IPS DF 6.9 (cell line): ENCODE results near the gene ASAP3.
A peak's percentile ranks its signal among the peaks of the same experiment; 100 is the strongest.
"Not testable (repeated sequence)": the region's sequence is repeated elsewhere in the genome, so short reads cannot be mapped to it uniquely, and the experiment has no call there.

Experiments used
- DNase-seq: peaks from one replicate; pipeline ENCODE4 v3.0.0-alpha.2; 2013; ENCODE audit warnings: low read depth, low spot score
- H3K27ac ChIP-seq: one replicate; pipeline ENCODE4 v1.5.1; 2013; ENCODE audit warnings: low read length, control low read depth
- H3K27me3 ChIP-seq: 2 replicates; pipeline ENCODE4 v1.6.1; 2013; ENCODE audit warnings: mild to moderate bottlenecking, low read length; ENCODE audit not compliant: control insufficient read depth, insufficient read depth
- H3K36me3 ChIP-seq: 2 replicates; pipeline ENCODE4 v1.6.1; 2013; ENCODE audit warnings: low read length; ENCODE audit not compliant: control insufficient read depth, insufficient read depth
- H3K4me1 ChIP-seq: 2 replicates; pipeline ENCODE4 v1.6.1; 2013; ENCODE audit warnings: low read length; ENCODE audit not compliant: control insufficient read depth, insufficient read depth
- H3K4me3 ChIP-seq: 2 replicates; pipeline ENCODE4 v1.5.1; 2013; ENCODE audit warnings: mild to moderate bottlenecking, low read length
- H3K9me3 ChIP-seq: 2 replicates; pipeline ENCODE4 v1.6.1; 2013; ENCODE audit warnings: low read length, inconsistent platforms; ENCODE audit not compliant: control insufficient read depth, insufficient read depth
- WGBS: extraction: QIAGEN DNeasy Blood & Tissue Kit; methylation state at CpG from one replicate; pipeline ENCODE4 v1.1.7; 2013; ENCODE audit warnings: mixed read lengths, missing lambda C conversion rate; ENCODE audit not compliant: insufficient read length, insufficient coverage; 5-methylcytosine and 5-hydroxymethylcytosine counted together

The ASAP3 gene

DNA sequence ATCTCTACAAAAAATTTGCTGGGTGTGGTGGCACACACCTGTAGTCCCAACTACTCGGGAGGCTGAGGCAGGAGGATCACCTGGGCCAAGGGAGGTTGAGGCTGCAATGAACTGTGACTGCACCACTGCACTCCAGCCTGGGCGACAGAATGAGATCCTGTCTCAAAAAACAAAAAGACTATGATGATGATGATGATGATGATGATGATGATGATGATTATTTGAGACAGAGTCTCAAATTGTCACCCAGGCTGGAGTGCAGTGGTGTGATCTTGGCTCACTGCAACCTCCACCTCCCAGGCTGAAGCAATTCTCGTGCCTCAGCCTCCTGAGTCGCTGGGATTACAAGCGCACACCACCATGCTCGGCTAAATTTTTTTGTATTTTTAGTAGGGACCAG lies 8.8 kb upstream of the ASAP3 start:
- H3K27ac ChIP-seq, DNase-seq: not testable (repeated sequence)

GRCh38 chr1:23492132-23492720 lies 8.2 kb upstream of the ASAP3 start:
- no peaks in the 10 kb centered on the region for H3K27me3 ChIP-seq
- H3K27ac ChIP-seq, result no peak overlapping the region
- no peaks in the 10 kb centered on the region for H3K9me3 ChIP-seq
- no peak for DNase-seq
- H3K4me1 ChIP-seq, result no peaks in the 10 kb centered on the region
- H3K4me3 ChIP-seq, result no peak overlapping the region
- WGBS, result no CpG with 5 or more reads among the region's 3 CpGs
- H3K36me3 ChIP-seq, result no peaks in the 10 kb centered on the region

More for the DNA sequence above, 8.8 kb upstream of the ASAP3 start:
- not testable (repeated sequence) for H3K36me3 ChIP-seq, H3K27me3 ChIP-seq, H3K4me3 ChIP-seq, H3K9me3 ChIP-seq, H3K4me1 ChIP-seq
- no CpG with 5 or more reads among the region's 6 CpGs for WGBS

DNA sequence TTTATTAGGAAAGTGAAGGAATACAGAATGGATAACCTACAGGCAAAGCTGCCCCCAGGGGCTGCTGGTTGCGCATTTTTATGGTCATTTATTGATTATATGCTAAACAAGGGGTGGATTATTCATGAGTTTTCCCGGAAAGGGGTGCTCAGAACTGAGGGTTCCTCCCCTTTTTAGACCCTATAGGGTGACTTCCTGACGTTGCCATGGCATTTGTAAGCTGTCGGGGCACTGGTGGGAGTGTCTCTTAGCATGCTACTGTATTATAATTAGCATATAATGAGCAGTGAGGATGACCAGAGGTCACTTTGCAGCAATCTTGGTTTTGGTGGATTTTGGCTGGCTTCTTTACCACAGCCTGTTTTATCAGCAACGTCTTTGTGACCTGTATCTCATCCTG lies 5.9 kb upstream of the ASAP3 start:
- H3K27me3 ChIP-seq, result no peaks in the 10 kb centered on the region
- peaks cover under 1% of the 10 kb centered on the region for H3K4me1 ChIP-seq
- no peaks in the 10 kb centered on the region for H3K9me3 ChIP-seq
- no peak overlapping the region for H3K4me3 ChIP-seq
- H3K27ac ChIP-seq, result no peak overlapping the region
- no peak for DNase-seq
- no CpG with 5 or more reads among the region's 5 CpGs for WGBS
- no peaks in the 10 kb centered on the region for H3K36me3 ChIP-seq

DNA sequence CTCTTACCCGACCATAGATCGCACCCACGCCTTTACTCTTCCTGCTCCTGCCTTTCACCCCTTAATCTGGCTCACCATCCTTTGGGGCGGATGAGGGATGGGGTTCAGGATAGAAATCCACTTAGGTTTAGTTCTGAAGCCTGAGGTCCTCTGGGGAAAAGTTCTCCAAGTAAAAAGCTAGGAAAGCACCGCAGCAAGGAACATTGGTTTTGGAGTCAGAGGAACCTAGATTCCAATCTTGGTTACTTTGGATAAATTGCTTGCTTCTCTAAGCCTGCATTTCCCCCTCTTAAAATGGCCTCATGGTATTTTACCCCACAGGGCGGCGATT lies 988 bp upstream of the ASAP3 start:
- no CpG with 5 or more reads among the region's 7 CpGs for WGBS
- DNase-seq, result no peak
- H3K27me3 ChIP-seq, result no peaks in the 10 kb centered on the region
- H3K36me3 ChIP-seq, result no peaks in the 10 kb centered on the region
- peak overlapping the region; percentile 68; the same call in 1 of the 2 replicates for H3K4me3 ChIP-seq
- no peak overlapping the region for H3K27ac ChIP-seq
- H3K9me3 ChIP-seq, result no peaks in the 10 kb centered on the region
- peaks cover 5% of the 10 kb centered on the region for H3K4me1 ChIP-seq

GRCh38 chr1:23484253-23485001 lies 448 bp upstream of the ASAP3 start:
- no peaks in the 10 kb centered on the region for H3K27me3 ChIP-seq
- H3K27ac ChIP-seq, result no peak overlapping the region

GRCh38 chr1:23481904-23482303 lies 2.1 kb downstream of the ASAP3 start:
- Histone ChIP-seq H3K4me3 (no peak overlapping the region), H3K9me3 (no peaks in the 10 kb centered on the region), H3K27me3 (no peaks in the 10 kb centered on the region), H3K4me1 (peaks cover 5% of the 10 kb centered on the region), H3K36me3 (no peaks in the 10 kb centered on the region), H3K27ac (no peak overlapping the region)
- WGBS, result no CpG with 5 or more reads among the region's 6 CpGs
- no peak for DNase-seq

More at GRCh38 chr1:23484253-23485001, 448 bp upstream of the ASAP3 start:
- peak overlapping the region; percentile 68; the same call in 1 of the 2 replicates for H3K4me3 ChIP-seq
- no CpG with 5 or more reads among the region's 54 CpGs for WGBS
- peaks cover 5% of the 10 kb centered on the region for H3K4me1 ChIP-seq
- DNase-seq, result peak; percentile 74
- H3K9me3 ChIP-seq, result no peaks in the 10 kb centered on the region
- no peaks in the 10 kb centered on the region for H3K36me3 ChIP-seq

GRCh38 chr1:23481026-23481597 lies 2.9 kb downstream of the ASAP3 start:
- Histone ChIP-seq H3K36me3 (no peaks in the 10 kb centered on the region), H3K27me3 (no peaks in the 10 kb centered on the region), H3K4me3 (no peak overlapping the region), H3K4me1 (peaks cover 5% of the 10 kb centered on the region), H3K9me3 (no peaks in the 10 kb centered on the region), H3K27ac (no peak overlapping the region)
- DNase-seq, result no peak
- no CpG with 5 or more reads among the region's 7 CpGs for whole genome bisulfite sequencing

GRCh38 chr1:23480187-23481025 lies 3.6 kb downstream of the ASAP3 start:
- Histone ChIP-seq H3K4me1 (peaks cover 5% of the 10 kb centered on the region), H3K9me3 (no peaks in the 10 kb centered on the region), H3K4me3 (no peak overlapping the region), H3K27ac (no peak overlapping the region), H3K36me3 (no peaks in the 10 kb centered on the region), H3K27me3 (no peaks in the 10 kb centered on the region)
- WGBS, result no CpG with 5 or more reads among the region's 4 CpGs
- DNase-seq, result no peak

GRCh38 chr1:23479666-23479941 lies 4.4 kb downstream of the ASAP3 start:
- WGBS, result no CpG with 5 or more reads among the region's 2 CpGs
- no peaks in the 10 kb centered on the region for H3K9me3 ChIP-seq
- H3K27ac ChIP-seq, result no peak overlapping the region
- H3K4me1 ChIP-seq, result peaks cover 3% of the 10 kb centered on the region; the same call in 1 of the 2 replicates
- H3K27me3 ChIP-seq, result no peaks in the 10 kb centered on the region
- no peaks in the 10 kb centered on the region for H3K36me3 ChIP-seq
- no peak overlapping the region for H3K4me3 ChIP-seq
- DNase-seq, result no peak

- Histone ChIP-seq H3K36me3 (no peaks in the 10 kb centered on the region), H3K27ac (no peak overlapping the region), H3K27me3 (no peaks in the 10 kb centered on the region), H3K4me3 (no peak overlapping the region), H3K9me3 (no peaks in the 10 kb centered on the region), H3K4me1 (peaks cover 3% of the 10 kb centered on the region; the same call in 1 of the 2 replicates)
- no peak for DNase-seq
- no CpG with 5 or more reads among the region's 9 CpGs for WGBS
Measured at GRCh38 chr1:23478896-23479665, 4.9 kb downstream of the ASAP3 start.
